OCI-LY1 (cell line): ENCODE measurements around the gene KDM4B.

ENCODE experiments used
- CTCF ChIP-seq: fragments of 200-600 bp; sonication (generic), shearing (Covaris generic); IDR thresholded peaks from 2 replicates; pipeline ENCODE4 v1.5.1; 2017; ENCODE audit warnings: mild to moderate bottlenecking, antibody characterized with exemption, low read length, moderate library complexity, mixed read lengths
- EZH2 ChIP-seq: fragments of 200-600 bp; sonication (generic), shearing (Covaris generic); IDR thresholded peaks from 2 replicates; pipeline ENCODE4 v1.8.0; 2017; ENCODE audit warnings: borderline replicate concordance, mixed run types, mild to moderate bottlenecking, antibody characterized with exemption, low read length, moderate library complexity, mixed read lengths

- TF ChIP-seq CTCF (no peak), EZH2 (no peak)
Observed at GRCh38 chr19:5021046-5021445, 52.1 kb downstream of the KDM4B start.
